GM15510 (cell line): ENCODE measurements around the gene FNDC4.

Experiments used
- POLR2A ChIP-seq: IDR thresholded peaks from 3 replicates; pipeline ENCODE4 v1.6.1; 2011; ENCODE audit warnings: borderline replicate concordance; ENCODE audit not compliant: insufficient read length; ENCODE audit errors: extremely low read depth

The FNDC4 gene

GRCh38 chr2:27445615-27446014 lies 49.4 kb downstream of the FNDC4 start:
- TF ChIP-seq POLR2A = no peak

GRCh38 chr2:27445155-27445554 lies 49.8 kb downstream of the FNDC4 start:
- no peak for TF ChIP-seq POLR2A

- no peak for TF ChIP-seq POLR2A
These were observed 52.1 kb downstream of the FNDC4 start for GRCh38 chr2:27442920-27443282.

GRCh38 chr2:27441958-27442919 lies 52.8 kb downstream of the FNDC4 start, which contains the start of gene KRTCAP3:
KRTCAP3 (plus strand) TSS chr2:27442381; CDS start chr2:27442413, 32 bp downstream.
- no peak for TF ChIP-seq POLR2A
